SJSA1 (cell line): Measurements from ENCODE around the gene BEGAIN. TPM values are rescaled to one million over a fixed set of nuclear protein-coding genes. Genes with fewer than 3 reads are reported as not detected.

Source experiments
- DNase-seq, 2 experiments: peaks; one replicate each; pipeline ENCODE4 v3.0.0-alpha.2; 2015 to 2020; ENCODE audit warnings: low spot score in 2 of 2, low read depth in 1 of 2
- H3K27ac ChIP-seq: fragments of 250-450 bp; sonication (Bioruptor Pico); 2 replicates; pipeline ENCODE4 v1.5.1; 2020; ENCODE audit warnings: mild to moderate bottlenecking, moderate library complexity
- H3K27me3 ChIP-seq: fragments of 250-450 bp; sonication (Bioruptor Pico); replicated peaks from 2 replicates; pipeline ENCODE4 v1.5.1; 2020; ENCODE audit warnings: mild to moderate bottlenecking, moderate library complexity
- H3K36me3 ChIP-seq: fragments of 250-450 bp; sonication (Bioruptor Pico); 2 replicates; pipeline ENCODE4 v1.5.1; 2020; ENCODE audit warnings: mild to moderate bottlenecking
- H3K4me1 ChIP-seq: fragments of 250-450 bp; sonication (Bioruptor Pico); replicated peaks from 2 replicates; pipeline ENCODE4 v1.6.1; 2021; ENCODE audit warnings: mild to moderate bottlenecking
- H3K4me3 ChIP-seq: fragments of 250-450 bp; sonication (Bioruptor Pico); 2 replicates; pipeline ENCODE4 v1.5.1; 2020; ENCODE audit warnings: mild to moderate bottlenecking
- H3K9me3 ChIP-seq: fragments of 250-450 bp; sonication (Bioruptor Pico); replicated peaks from 2 replicates; pipeline ENCODE4 v1.5.1; 2020; ENCODE audit warnings: mild to moderate bottlenecking
- total RNA-seq: library from RNA; depleted of rRNA; stranded (reverse); fragments of >200 nt; shearing (Covaris generic); gene quantifications from 2 replicates; pipeline ENCODE4 v1.2.3, GENCODE V29; 2014

BEGAIN gene
- total RNA-seq, 1 experiment from 2014 or later: not detected

- Histone ChIP-seq H3K36me3 (no peaks in the 10 kb centered on the region), H3K27ac (no peak overlapping the region), H3K27me3 (peaks cover 29% of the 10 kb centered on the region), H3K4me1 (no peaks in the 10 kb centered on the region), H3K4me3 (no peak overlapping the region), H3K9me3 (no peaks in the 10 kb centered on the region; the same call in 1 of the 2 replicates)
- no peak for DNase-seq
These were observed 14.7 kb upstream of the BEGAIN start for GRCh38 chr14:100601914-100602313.

GRCh38 chr14:100601064-100601463 lies 13.8 kb upstream of the BEGAIN start:
- DNase-seq: no peak

GRCh38 chr14:100599981-100600380 lies 12.8 kb upstream of the BEGAIN start:
- Histone ChIP-seq H3K27me3 (peaks cover 42% of the 10 kb centered on the region), H3K4me3 (no peak overlapping the region), H3K4me1 (no peaks in the 10 kb centered on the region), H3K9me3 (no peaks in the 10 kb centered on the region; the same call in 1 of the 2 replicates), H3K36me3 (no peaks in the 10 kb centered on the region), H3K27ac (no peak overlapping the region)
- no peak for DNase-seq

More at GRCh38 chr14:100601064-100601463, 13.8 kb upstream of the BEGAIN start:
- Histone ChIP-seq H3K4me3 (no peak overlapping the region), H3K4me1 (no peaks in the 10 kb centered on the region), H3K27me3 (peaks cover 35% of the 10 kb centered on the region), H3K27ac (no peak overlapping the region), H3K36me3 (no peaks in the 10 kb centered on the region), H3K9me3 (no peaks in the 10 kb centered on the region; the same call in 1 of the 2 replicates)

GRCh38 chr14:100594625-100594951 lies 7.4 kb upstream of the BEGAIN start:
- DNase-seq: no peak
- no peaks in the 10 kb centered on the region for H3K9me3 ChIP-seq
- no peaks in the 10 kb centered on the region for H3K4me1 ChIP-seq
- H3K4me3 ChIP-seq: no peak overlapping the region
- H3K27me3 ChIP-seq: peaks cover 34% of the 10 kb centered on the region
- H3K36me3 ChIP-seq: no peaks in the 10 kb centered on the region
- no peak overlapping the region for H3K27ac ChIP-seq

- H3K4me3 ChIP-seq: no peak overlapping the region
- no peaks in the 10 kb centered on the region for H3K9me3 ChIP-seq
- H3K27ac ChIP-seq: no peak overlapping the region
- no peaks in the 10 kb centered on the region for H3K36me3 ChIP-seq
- H3K27me3 ChIP-seq: peaks cover 32% of the 10 kb centered on the region
- H3K4me1 ChIP-seq: no peaks in the 10 kb centered on the region
- no peak for DNase-seq
These were observed 6.8 kb upstream of the BEGAIN start for GRCh38 chr14:100593751-100594624.

GRCh38 chr14:100592972-100593371 lies 5.8 kb upstream of the BEGAIN start:
- no peaks in the 10 kb centered on the region for H3K9me3 ChIP-seq
- H3K36me3 ChIP-seq: no peaks in the 10 kb centered on the region
- H3K27me3 ChIP-seq: peaks cover 32% of the 10 kb centered on the region
- H3K27ac ChIP-seq: no peak overlapping the region
- H3K4me3 ChIP-seq: no peak overlapping the region
- no peak for DNase-seq
- H3K4me1 ChIP-seq: no peaks in the 10 kb centered on the region

GRCh38 chr14:100592461-100592891 lies 5.3 kb upstream of the BEGAIN start:
- Histone ChIP-seq H3K36me3 (no peaks in the 10 kb centered on the region), H3K9me3 (no peaks in the 10 kb centered on the region), H3K4me1 (no peaks in the 10 kb centered on the region), H3K4me3 (no peak overlapping the region), H3K27ac (no peak overlapping the region), H3K27me3 (peaks cover 35% of the 10 kb centered on the region)
- no peak for DNase-seq

- DNase-seq: no peak
- no peaks in the 10 kb centered on the region for H3K9me3 ChIP-seq
- H3K27me3 ChIP-seq: peaks cover 33% of the 10 kb centered on the region
- H3K4me1 ChIP-seq: peaks cover 2% of the 10 kb centered on the region
- H3K27ac ChIP-seq: no peak overlapping the region
- H3K4me3 ChIP-seq: no peak overlapping the region
- no peaks in the 10 kb centered on the region for H3K36me3 ChIP-seq
These were observed 4.5 kb upstream of the BEGAIN start for GRCh38 chr14:100591453-100592371.

GRCh38 chr14:100590726-100591452 lies 3.7 kb upstream of the BEGAIN start:
- H3K9me3 ChIP-seq: no peaks in the 10 kb centered on the region
- peaks cover 33% of the 10 kb centered on the region for H3K27me3 ChIP-seq
- no peak overlapping the region for H3K4me3 ChIP-seq
- H3K36me3 ChIP-seq: no peaks in the 10 kb centered on the region
- DNase-seq: no peak
- peaks cover 5% of the 10 kb centered on the region for H3K4me1 ChIP-seq
- H3K27ac ChIP-seq: no peak overlapping the region

- DNase-seq: no peak
- Histone ChIP-seq H3K36me3 (no peaks in the 10 kb centered on the region), H3K4me3 (no peak overlapping the region), H3K27ac (no peak overlapping the region), H3K9me3 (no peaks in the 10 kb centered on the region), H3K27me3 (peaks cover 34% of the 10 kb centered on the region), H3K4me1 (peaks cover 5% of the 10 kb centered on the region)
These were observed 2.7 kb upstream of the BEGAIN start for GRCh38 chr14:100589760-100590469.

GRCh38 chr14:100589071-100589759 lies 2.0 kb upstream of the BEGAIN start:
- Histone ChIP-seq H3K36me3 (no peaks in the 10 kb centered on the region), H3K27ac (no peak overlapping the region), H3K27me3 (peaks cover 34% of the 10 kb centered on the region)

GRCh38 chr14:100588671-100589070 lies 1.5 kb upstream of the BEGAIN start:
- Histone ChIP-seq H3K4me3 (no peak overlapping the region), H3K27ac (no peak overlapping the region), H3K4me1 (peaks cover 5% of the 10 kb centered on the region), H3K9me3 (no peaks in the 10 kb centered on the region), H3K27me3 (peaks cover 34% of the 10 kb centered on the region), H3K36me3 (no peaks in the 10 kb centered on the region)
- DNase-seq: no peak

More at GRCh38 chr14:100589071-100589759, 2.0 kb upstream of the BEGAIN start:
- Histone ChIP-seq H3K4me1 (peaks cover 5% of the 10 kb centered on the region), H3K4me3 (no peak overlapping the region), H3K9me3 (no peaks in the 10 kb centered on the region)
- no peak for DNase-seq
